Subcutaneous abdominal adipose tissue (tissue), 5 donors: ENCODE data around the gene IFNA10.
"Not testable (repeated sequence)": the region's sequence is repeated elsewhere in the genome, so short reads cannot be mapped to it uniquely, and the experiment has no call there.

ENCODE experiments used
- H3K27ac ChIP-seq: one replicate; pipeline ENCODE4 v1.7.0; 2013; ENCODE audit warnings: low read depth, mild to moderate bottlenecking, inconsistent platforms, low read length, moderate library complexity
- H3K27me3 ChIP-seq, 5 donors: one replicate each; pipeline ENCODE4 v1.7.0; 2013; ENCODE audit warnings: low read length in 5 of 5, inconsistent platforms in 1 of 5; ENCODE audit not compliant: control insufficient read depth in 5 of 5, insufficient read depth in 4 of 5
- H3K36me3 ChIP-seq, 5 donors: one replicate each; pipeline ENCODE4 v1.7.0; 2013; ENCODE audit warnings: low read length in 5 of 5; ENCODE audit not compliant: control insufficient read depth in 5 of 5, insufficient read depth in 5 of 5
- H3K4me1 ChIP-seq, 5 donors: one replicate each; pipeline ENCODE4 v1.7.0; 2013; ENCODE audit warnings: low read length in 5 of 5, mild to moderate bottlenecking in 3 of 5, moderate library complexity in 1 of 5; ENCODE audit not compliant: control insufficient read depth in 5 of 5, insufficient read depth in 5 of 5
- H3K4me3 ChIP-seq, 5 donors: one replicate each; pipeline ENCODE4 v1.7.0; 2013; ENCODE audit warnings: low read length in 5 of 5, low read depth in 1 of 5
- H3K9ac ChIP-seq, 5 donors: one replicate each; pipeline ENCODE4 v1.7.0; 2013; ENCODE audit warnings: low read length in 5 of 5, mild to moderate bottlenecking in 4 of 5, moderate library complexity in 3 of 5
- H3K9me3 ChIP-seq, 5 donors: one replicate each; pipeline ENCODE4 v1.7.0; 2013; ENCODE audit warnings: low read length in 5 of 5; ENCODE audit not compliant: control insufficient read depth in 5 of 5
- donor health status: healthy.
- donor health status: healthy.
- donor health status: healthy.
- donor health status: healthy.
- donor health status: healthy.

IFNA10 gene

GRCh38 chr9:21207043-21207442 lies at the start of gene IFNA10:
Gene IFNA10 (minus strand): TSS chr9:21207143. CDS start chr9:21207097, 46 bp downstream.
- not testable (repeated sequence) for H3K36me3 ChIP-seq, H3K4me1 ChIP-seq, H3K9ac ChIP-seq, H3K4me3 ChIP-seq, H3K9me3 ChIP-seq, H3K27me3 ChIP-seq, H3K27ac ChIP-seq

GRCh38 chr9:21255538-21256212 lies 48.7 kb upstream of the IFNA10 start:
- H3K9ac ChIP-seq, result no peak overlapping the region
- H3K4me1 ChIP-seq, result peaks cover 0 to 8% (median 0%) of the 10 kb centered on the region in 5 donors
- H3K27ac ChIP-seq, result no peak overlapping the region
- no peak overlapping the region for H3K4me3 ChIP-seq
- H3K9me3 ChIP-seq, result no peaks in the 10 kb centered on the region
- H3K36me3 ChIP-seq, result no peaks in the 10 kb centered on the region
- peaks cover 0 to 3% (median 0%) of the 10 kb centered on the region in 5 donors for H3K27me3 ChIP-seq

GRCh38 chr9:21252721-21253547 lies 46.0 kb upstream of the IFNA10 start:
- peak overlapping the region in 1 of 5 donors; percentile 25 for H3K9ac ChIP-seq
- no peak overlapping the region for H3K27ac ChIP-seq
- H3K9me3 ChIP-seq, result no peaks in the 10 kb centered on the region
- H3K27me3 ChIP-seq, result peaks cover 0 to 3% (median 0%) of the 10 kb centered on the region in 5 donors
- H3K36me3 ChIP-seq, result no peaks in the 10 kb centered on the region
- H3K4me1 ChIP-seq, result peaks cover 0 to 8% (median 0%) of the 10 kb centered on the region in 5 donors
- H3K4me3 ChIP-seq, result no peak overlapping the region

GRCh38 chr9:21251638-21252037 lies 44.7 kb upstream of the IFNA10 start:
- Histone ChIP-seq H3K27me3 (peaks cover 0 to 3% (median 0%) of the 10 kb centered on the region in 5 donors), H3K4me3 (no peak overlapping the region), H3K27ac (no peak overlapping the region), H3K4me1 (peaks cover 0 to 8% (median 0%) of the 10 kb centered on the region in 5 donors), H3K36me3 (no peaks in the 10 kb centered on the region), H3K9ac (no peak overlapping the region), H3K9me3 (no peaks in the 10 kb centered on the region)

GRCh38 chr9:21251190-21251589 lies 44.2 kb upstream of the IFNA10 start:
- Histone ChIP-seq H3K9ac (no peak overlapping the region), H3K4me3 (no peak overlapping the region), H3K9me3 (no peaks in the 10 kb centered on the region), H3K4me1 (peaks cover 0 to 8% (median 0%) of the 10 kb centered on the region in 5 donors), H3K27ac (no peak overlapping the region), H3K36me3 (no peaks in the 10 kb centered on the region), H3K27me3 (peaks cover 0 to 3% (median 0%) of the 10 kb centered on the region in 5 donors)

GRCh38 chr9:21244836-21245235 lies 37.9 kb upstream of the IFNA10 start:
- Histone ChIP-seq H3K4me1 (no peaks in the 10 kb centered on the region), H3K4me3 (no peak overlapping the region), H3K27me3 (no peaks in the 10 kb centered on the region), H3K9me3 (no peaks in the 10 kb centered on the region), H3K9ac (no peak overlapping the region), H3K27ac (no peak overlapping the region), H3K36me3 (no peaks in the 10 kb centered on the region)

- Histone ChIP-seq H3K4me1 (no peaks in the 10 kb centered on the region), H3K9ac (no peak within 1 kb of the TSS), H3K27ac (no peak within 1 kb of the TSS), H3K27me3 (no peaks in the 10 kb centered on the region), H3K4me3 (no peak within 1 kb of the TSS), H3K9me3 (no peaks in the 10 kb centered on the region), H3K36me3 (no peaks in the 10 kb centered on the region)
Observed at GRCh38 chr9:21239911-21240310, 33.0 kb upstream of the IFNA10 start, which contains the start of gene IFNA14. Gene IFNA14 (minus strand): TSS chr9:21240005. CDS start chr9:21239935, 70 bp downstream.

- not testable (repeated sequence) for H3K4me3 ChIP-seq, H3K9ac ChIP-seq, H3K4me1 ChIP-seq, H3K36me3 ChIP-seq, H3K27me3 ChIP-seq, H3K9me3 ChIP-seq, H3K27ac ChIP-seq
Observed at GRCh38 chr9:21236360-21236714, 29.4 kb upstream of the IFNA10 start.

GRCh38 chr9:21235468-21236359 lies 28.8 kb upstream of the IFNA10 start:
- H3K4me3 ChIP-seq, H3K36me3 ChIP-seq, H3K9me3 ChIP-seq, H3K27ac ChIP-seq, H3K27me3 ChIP-seq, H3K4me1 ChIP-seq, H3K9ac ChIP-seq: not testable (repeated sequence)
